Esophagus squamous epithelium (tissue), 4 donors: Measurements from ENCODE around the gene CITED4.

Experiments
- POLR2A ChIP-seq, 4 donors: fragments of 450-650 bp; IDR thresholded peaks; one replicate each; pipeline ENCODE4 v1.6.1; 2017; ENCODE audit warnings: antibody characterized with exemption in 4 of 4, mild to moderate bottlenecking in 4 of 4, moderate library complexity in 3 of 4
- TF ChIP-seq, protein P1 (sequence below), 6 experiments: fragments of 450-650 bp in 4 of 6; fragments of 200-600 bp in 2 of 6; sonication (generic) in 2 of 6; IDR thresholded peaks; one replicate each; pipeline ENCODE4 v1.5.1; 2016 to 2019; ENCODE audit warnings: antibody characterized with exemption in 6 of 6, mild to moderate bottlenecking in 4 of 6, moderate library complexity in 4 of 6

DNA sequence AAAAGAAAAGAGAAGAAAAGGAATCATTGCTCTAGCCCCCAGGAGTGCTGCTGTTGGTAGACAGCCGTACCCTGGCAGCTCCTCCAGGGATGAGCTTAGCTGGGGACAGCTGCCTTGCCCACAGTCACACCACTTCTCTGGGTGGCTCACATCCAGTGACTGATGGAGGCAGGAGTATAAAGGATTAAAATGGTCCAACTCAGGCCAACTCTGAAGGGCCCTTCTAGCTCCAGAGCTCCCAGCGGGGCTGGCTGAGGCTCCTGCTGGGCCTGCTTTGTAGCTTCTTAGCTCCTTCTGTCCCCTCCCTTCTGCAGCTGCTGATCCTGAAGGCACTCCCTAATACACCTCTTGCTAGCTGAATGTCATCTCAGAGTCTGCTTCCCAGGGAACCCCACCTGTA lies 4.4 kb downstream of the CITED4 start:
- TF ChIP-seq POLR2A (IDR thresholded peaks at IDR 0.05) = no peak
- TF ChIP-seq, protein P1, sequence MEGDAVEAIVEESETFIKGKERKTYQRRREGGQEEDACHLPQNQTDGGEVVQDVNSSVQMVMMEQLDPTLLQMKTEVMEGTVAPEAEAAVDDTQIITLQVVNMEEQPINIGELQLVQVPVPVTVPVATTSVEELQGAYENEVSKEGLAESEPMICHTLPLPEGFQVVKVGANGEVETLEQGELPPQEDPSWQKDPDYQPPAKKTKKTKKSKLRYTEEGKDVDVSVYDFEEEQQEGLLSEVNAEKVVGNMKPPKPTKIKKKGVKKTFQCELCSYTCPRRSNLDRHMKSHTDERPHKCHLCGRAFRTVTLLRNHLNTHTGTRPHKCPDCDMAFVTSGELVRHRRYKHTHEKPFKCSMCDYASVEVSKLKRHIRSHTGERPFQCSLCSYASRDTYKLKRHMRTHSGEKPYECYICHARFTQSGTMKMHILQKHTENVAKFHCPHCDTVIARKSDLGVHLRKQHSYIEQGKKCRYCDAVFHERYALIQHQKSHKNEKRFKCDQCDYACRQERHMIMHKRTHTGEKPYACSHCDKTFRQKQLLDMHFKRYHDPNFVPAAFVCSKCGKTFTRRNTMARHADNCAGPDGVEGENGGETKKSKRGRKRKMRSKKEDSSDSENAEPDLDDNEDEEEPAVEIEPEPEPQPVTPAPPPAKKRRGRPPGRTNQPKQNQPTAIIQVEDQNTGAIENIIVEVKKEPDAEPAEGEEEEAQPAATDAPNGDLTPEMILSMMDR (IDR thresholded peaks at IDR 0.05) = no peak
